SK-N-SH (cell line): ENCODE measurements around the gene ASCL3.

ENCODE experiments used
- CTCF ChIP-seq: fragments of 200-600 bp; sonication (generic); IDR thresholded peaks from 2 replicates; pipeline ENCODE4 v1.6.1; 2017; ENCODE audit warnings: antibody characterized with exemption, mild to moderate bottlenecking, moderate library complexity
- EP300 ChIP-seq, 2 experiments: IDR thresholded peaks; 2 replicates each; pipeline versions ENCODE4 v1.4.0 to v1.6.1; 2012; ENCODE audit warnings: borderline replicate concordance in 1 of 2, low read depth in 1 of 2, low read length in 1 of 2
- EZH2phosphoT487 ChIP-seq: fragments of 200-600 bp; sonication (generic); IDR thresholded peaks from 2 replicates; pipeline ENCODE4 v1.6.1; 2017; ENCODE audit warnings: low read depth, mixed run types, mild to moderate bottlenecking, antibody characterized with exemption, moderate library complexity, borderline replicate concordance
- GATA2 ChIP-seq: sonication (generic); formaldehyde crosslinking; IDR thresholded peaks from 2 replicates; pipeline ENCODE4 v1.5.0; 2020; ENCODE audit warnings: mild to moderate bottlenecking, missing genetic modification reagents
- POLR2AphosphoS5 ChIP-seq: IDR thresholded peaks from 2 replicates; pipeline ENCODE4 v1.6.1; 2012; ENCODE audit warnings: low read depth, low read length
- YY1 ChIP-seq: IDR thresholded peaks from 2 replicates; pipeline ENCODE4 v1.4.0; 2012; ENCODE audit warnings: low read depth, mild to moderate bottlenecking

- TF ChIP-seq EZH2phosphoT487 = no peak
- no peak for TF ChIP-seq EP300 (IDR thresholded peaks at IDR 0.05; ENCODE audit: borderline replicate concordance in 1 of 2, low read depth in 1 of 2, low read length in 1 of 2)
- no peak for TF ChIP-seq CTCF
- TF ChIP-seq POLR2AphosphoS5 = no peak
- TF ChIP-seq YY1 = no peak
- TF ChIP-seq GATA2 (CRISPR knock-in tag) = no peak
These were observed 40.7 kb upstream of the ASCL3 start for GRCh38 chr11:8983552-8983951.
